ENCODE data around the gene UBE2M.

DNA sequence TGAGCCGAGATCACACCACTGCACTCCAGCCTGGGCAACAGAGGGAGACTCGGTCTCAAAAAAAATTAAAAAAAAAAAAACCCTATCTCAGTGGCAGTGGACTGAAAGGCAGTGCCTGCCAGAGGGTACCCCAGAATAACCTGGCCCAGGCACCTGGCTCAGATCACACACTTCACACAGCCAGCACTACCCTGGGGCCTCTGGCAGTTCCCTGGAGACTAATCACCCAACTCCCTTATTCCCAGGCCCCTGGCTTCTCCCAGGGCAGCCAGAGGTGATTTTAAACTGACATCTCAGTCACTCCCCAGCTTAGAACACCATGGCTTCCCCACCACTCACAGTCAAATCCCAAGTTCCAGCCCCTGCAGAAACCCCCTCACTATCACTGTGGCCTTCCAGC is 43.2 kb downstream of the UBE2M start:
- no peak for TF ChIP-seq RFX5 (IDR thresholded peaks at IDR 0.05)
- TF ChIP-seq, protein P1, sequence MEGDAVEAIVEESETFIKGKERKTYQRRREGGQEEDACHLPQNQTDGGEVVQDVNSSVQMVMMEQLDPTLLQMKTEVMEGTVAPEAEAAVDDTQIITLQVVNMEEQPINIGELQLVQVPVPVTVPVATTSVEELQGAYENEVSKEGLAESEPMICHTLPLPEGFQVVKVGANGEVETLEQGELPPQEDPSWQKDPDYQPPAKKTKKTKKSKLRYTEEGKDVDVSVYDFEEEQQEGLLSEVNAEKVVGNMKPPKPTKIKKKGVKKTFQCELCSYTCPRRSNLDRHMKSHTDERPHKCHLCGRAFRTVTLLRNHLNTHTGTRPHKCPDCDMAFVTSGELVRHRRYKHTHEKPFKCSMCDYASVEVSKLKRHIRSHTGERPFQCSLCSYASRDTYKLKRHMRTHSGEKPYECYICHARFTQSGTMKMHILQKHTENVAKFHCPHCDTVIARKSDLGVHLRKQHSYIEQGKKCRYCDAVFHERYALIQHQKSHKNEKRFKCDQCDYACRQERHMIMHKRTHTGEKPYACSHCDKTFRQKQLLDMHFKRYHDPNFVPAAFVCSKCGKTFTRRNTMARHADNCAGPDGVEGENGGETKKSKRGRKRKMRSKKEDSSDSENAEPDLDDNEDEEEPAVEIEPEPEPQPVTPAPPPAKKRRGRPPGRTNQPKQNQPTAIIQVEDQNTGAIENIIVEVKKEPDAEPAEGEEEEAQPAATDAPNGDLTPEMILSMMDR (IDR thresholded peaks at IDR 0.05) = no peak
- TF ChIP-seq HOXB5 (CRISPR knock-in tag; IDR thresholded peaks at IDR 0.05) = no peak
- TF ChIP-seq, protein P2, sequence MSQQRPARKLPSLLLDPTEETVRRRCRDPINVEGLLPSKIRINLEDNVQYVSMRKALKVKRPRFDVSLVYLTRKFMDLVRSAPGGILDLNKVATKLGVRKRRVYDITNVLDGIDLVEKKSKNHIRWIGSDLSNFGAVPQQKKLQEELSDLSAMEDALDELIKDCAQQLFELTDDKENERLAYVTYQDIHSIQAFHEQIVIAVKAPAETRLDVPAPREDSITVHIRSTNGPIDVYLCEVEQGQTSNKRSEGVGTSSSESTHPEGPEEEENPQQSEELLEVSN (IDR thresholded peaks at IDR 0.05; ENCODE audit: borderline replicate concordance, low read depth) = no peak
- TF ChIP-seq POLR2AphosphoS2 (conservative IDR thresholded peaks at IDR 0.05; ENCODE audit: low read length) = no peak
- TF ChIP-seq POLR2A (IDR thresholded peaks at IDR 0.05; ENCODE audit: low read length) = no peak
- no peak for TF ChIP-seq SREBF2 (IDR thresholded peaks at IDR 0.05)
- TF ChIP-seq EP300 (IDR thresholded peaks at IDR 0.05) = no peak
- TF ChIP-seq, protein P3, sequence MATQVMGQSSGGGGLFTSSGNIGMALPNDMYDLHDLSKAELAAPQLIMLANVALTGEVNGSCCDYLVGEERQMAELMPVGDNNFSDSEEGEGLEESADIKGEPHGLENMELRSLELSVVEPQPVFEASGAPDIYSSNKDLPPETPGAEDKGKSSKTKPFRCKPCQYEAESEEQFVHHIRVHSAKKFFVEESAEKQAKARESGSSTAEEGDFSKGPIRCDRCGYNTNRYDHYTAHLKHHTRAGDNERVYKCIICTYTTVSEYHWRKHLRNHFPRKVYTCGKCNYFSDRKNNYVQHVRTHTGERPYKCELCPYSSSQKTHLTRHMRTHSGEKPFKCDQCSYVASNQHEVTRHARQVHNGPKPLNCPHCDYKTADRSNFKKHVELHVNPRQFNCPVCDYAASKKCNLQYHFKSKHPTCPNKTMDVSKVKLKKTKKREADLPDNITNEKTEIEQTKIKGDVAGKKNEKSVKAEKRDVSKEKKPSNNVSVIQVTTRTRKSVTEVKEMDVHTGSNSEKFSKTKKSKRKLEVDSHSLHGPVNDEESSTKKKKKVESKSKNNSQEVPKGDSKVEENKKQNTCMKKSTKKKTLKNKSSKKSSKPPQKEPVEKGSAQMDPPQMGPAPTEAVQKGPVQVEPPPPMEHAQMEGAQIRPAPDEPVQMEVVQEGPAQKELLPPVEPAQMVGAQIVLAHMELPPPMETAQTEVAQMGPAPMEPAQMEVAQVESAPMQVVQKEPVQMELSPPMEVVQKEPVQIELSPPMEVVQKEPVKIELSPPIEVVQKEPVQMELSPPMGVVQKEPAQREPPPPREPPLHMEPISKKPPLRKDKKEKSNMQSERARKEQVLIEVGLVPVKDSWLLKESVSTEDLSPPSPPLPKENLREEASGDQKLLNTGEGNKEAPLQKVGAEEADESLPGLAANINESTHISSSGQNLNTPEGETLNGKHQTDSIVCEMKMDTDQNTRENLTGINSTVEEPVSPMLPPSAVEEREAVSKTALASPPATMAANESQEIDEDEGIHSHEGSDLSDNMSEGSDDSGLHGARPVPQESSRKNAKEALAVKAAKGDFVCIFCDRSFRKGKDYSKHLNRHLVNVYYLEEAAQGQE (IDR thresholded peaks at IDR 0.05) = no peak
- TF ChIP-seq HDAC2 (IDR thresholded peaks at IDR 0.05) = no peak
